GM19351 (cell line): Measurements from ENCODE around the gene CXCL13.
"Not testable (repeated sequence)": the region's sequence is repeated elsewhere in the genome, so short reads cannot be mapped to it uniquely, and the experiment has no call there.

Experiments used
- ATAC-seq: cut with Tn5 transposase; IDR thresholded peaks from one replicate; pipeline ENCODE4 v1.9.1; 2021; ENCODE audit warnings: mild to moderate bottlenecking, moderate library complexity; ENCODE audit not compliant: unreplicated experiment

The CXCL13 gene

GRCh38 chr4:77652237-77652897 is 46.7 kb downstream of the CXCL13 start:
- ATAC-seq: no peak

DNA sequence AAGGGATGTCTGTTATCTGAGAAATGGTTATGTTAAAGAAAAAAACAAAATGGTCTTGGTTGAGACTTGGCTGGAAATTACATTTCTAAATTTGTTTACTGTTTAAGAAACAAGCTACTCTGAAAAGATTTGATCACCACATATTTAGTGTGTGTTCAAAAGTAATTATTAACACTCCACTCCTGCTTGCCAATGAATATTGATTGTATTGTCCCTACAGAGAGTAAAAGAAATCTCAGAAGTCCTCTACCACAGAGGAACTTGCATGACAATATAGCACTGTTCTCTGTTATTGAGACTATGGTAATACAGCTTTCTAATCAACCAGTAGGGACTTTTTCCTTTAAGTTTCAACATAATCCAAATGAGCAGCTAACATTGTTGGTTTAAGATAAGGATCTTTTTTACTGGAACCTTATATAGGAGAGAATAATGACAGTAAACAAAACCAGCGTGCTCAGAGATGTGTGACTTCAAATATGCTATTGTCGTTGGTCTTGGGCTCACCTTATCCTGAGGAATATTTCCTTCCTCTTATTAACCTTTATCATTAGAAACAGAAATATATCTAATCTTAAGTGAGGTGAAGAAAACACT is 47.6 kb downstream of the CXCL13 start:
- ATAC-seq: no peak

DNA sequence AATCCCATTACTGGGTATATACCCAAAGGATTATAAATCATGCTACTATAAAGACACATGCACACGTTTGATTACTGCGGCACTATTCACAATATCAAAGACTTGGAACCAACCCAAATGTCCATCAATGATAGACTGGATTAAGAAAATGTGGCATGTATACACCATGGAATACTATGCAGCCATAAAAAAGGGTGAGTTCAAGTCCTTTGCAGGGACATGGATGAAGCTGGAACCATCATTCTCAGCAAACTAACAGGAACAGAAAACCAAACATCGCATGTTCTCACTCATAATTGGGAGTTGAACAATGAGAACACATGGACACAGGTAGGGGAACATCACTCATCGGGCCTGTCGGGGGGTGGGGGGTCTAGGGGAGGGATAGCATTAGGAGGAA is 54.7 kb downstream of the CXCL13 start:
- ATAC-seq: not testable (repeated sequence)
